Stimulated activated CD8-positive, alpha-beta memory T cell treated with anti-CD3 and anti-CD28 coated beads, Interleukin-7, amount 100 ng/mL, for 48 hours (primary cell): ENCODE results near the gene AGAP1.

Experiments
- DNase-seq, 2 donors: peaks; one replicate each; pipeline ENCODE4 v3.0.0-alpha.2; 2020; ENCODE audit warnings: low read depth in 1 of 2; ENCODE audit errors: extremely low read depth in 1 of 2

AGAP1 gene

GRCh38 chr2:236171181-236171679, 677.4 kb downstream of the AGAP1 start:
- DNase-seq, result no peak

GRCh38 chr2:236171680-236172254, 677.9 kb downstream of the AGAP1 start:
- no peak for DNase-seq

- no peak for DNase-seq
These were observed 678.6 kb downstream of the AGAP1 start for GRCh38 chr2:236172255-236173035.

- no peak for DNase-seq
These were observed 679.3 kb downstream of the AGAP1 start for GRCh38 chr2:236173036-236173728.

GRCh38 chr2:236173729-236174607, 680.1 kb downstream of the AGAP1 start:
- no peak for DNase-seq

GRCh38 chr2:236175548-236176150, 681.8 kb downstream of the AGAP1 start:
- DNase-seq, result no peak

- no peak for DNase-seq
These were observed 682.6 kb downstream of the AGAP1 start for GRCh38 chr2:236176417-236176816.

GRCh38 chr2:236176951-236177350, 683.1 kb downstream of the AGAP1 start:
- DNase-seq, result no peak

- peak in 1 of 2 donors; percentile 34 for DNase-seq
These were observed 683.7 kb downstream of the AGAP1 start for GRCh38 chr2:236177604-236177966.

- DNase-seq, result peak; percentile 27 to 29
These were observed 684.4 kb downstream of the AGAP1 start for GRCh38 chr2:236177967-236178889.

- no peak for DNase-seq
These were observed 685.0 kb downstream of the AGAP1 start for GRCh38 chr2:236178890-236179235.

GRCh38 chr2:236179236-236180075, 685.6 kb downstream of the AGAP1 start:
- DNase-seq, result no peak

GRCh38 chr2:236180076-236180816, 686.4 kb downstream of the AGAP1 start:
- no peak for DNase-seq

- no peak for DNase-seq
These were observed 687.1 kb downstream of the AGAP1 start for GRCh38 chr2:236180831-236181453.
